Thymus (tissue), 11 donors: ENCODE data around the gene C16orf78. TPM values are rescaled to one million over a fixed set of nuclear protein-coding genes. Genes with fewer than 3 reads are reported as not detected.
A peak's percentile ranks its signal among the peaks of the same experiment; 100 is the strongest.

ENCODE experiments used
- DNase-seq, 9 donors: peaks; one replicate each; pipeline ENCODE4 v3.0.0-alpha.2; 2013; ENCODE audit warnings: low spot score in 9 of 9, low read depth in 6 of 9, missing footprints in 1 of 9
- H3K27ac ChIP-seq, 2 donors: one replicate each; pipeline ENCODE4 v1.5.1; 2013; ENCODE audit warnings: control low read depth in 1 of 2, low read depth in 1 of 2, low read length in 1 of 2, mild to moderate bottlenecking in 1 of 2, moderate library complexity in 1 of 2
- H3K27me3 ChIP-seq, 2 donors: one replicate each; pipeline ENCODE4 v1.5.1; 2013; ENCODE audit warnings: low read length in 1 of 2; ENCODE audit not compliant: control insufficient read depth in 2 of 2, insufficient read depth in 1 of 2
- H3K36me3 ChIP-seq, 2 donors: one replicate each; pipeline ENCODE4 v1.5.1; 2013; ENCODE audit warnings: low read length in 1 of 2, mild to moderate bottlenecking in 1 of 2, moderate library complexity in 1 of 2; ENCODE audit not compliant: control insufficient read depth in 2 of 2, insufficient read depth in 2 of 2
- H3K4me1 ChIP-seq, 2 donors: one replicate each; pipeline ENCODE4 v1.5.1; 2013; ENCODE audit warnings: low read length in 2 of 2; ENCODE audit not compliant: control insufficient read depth in 2 of 2, insufficient read depth in 2 of 2
- H3K4me3 ChIP-seq, 2 donors: one replicate each; pipeline ENCODE4 v1.5.1; 2013; ENCODE audit warnings: low read length in 2 of 2, control low read depth in 1 of 2, mild to moderate bottlenecking in 1 of 2
- H3K9me3 ChIP-seq, 2 donors: one replicate each; pipeline ENCODE4 v1.5.1; 2013; ENCODE audit warnings: low read length in 1 of 2, mild to moderate bottlenecking in 1 of 2; ENCODE audit not compliant: control insufficient read depth in 2 of 2, insufficient read depth in 1 of 2
- WGBS: extraction: QIAGEN DNeasy Blood & Tissue Kit; methylation state at CpG from one replicate; pipeline ENCODE4 v1.1.7; 2013; 5-methylcytosine and 5-hydroxymethylcytosine counted together
- polyA plus RNA-seq: library from polyadenylated mRNA; stranded (reverse); fragments of 200-250 nt; gene quantifications from one replicate; pipeline ENCODE4 v1.2.3, GENCODE V29; 2013
- total RNA-seq: library from RNA; stranded (reverse); fragments of 120-200 nt; gene quantifications from one replicate; pipeline ENCODE4 v1.2.4, GENCODE V29; 2013
- donor health status: healthy.

C16orf78 gene
- total and polyA plus RNA-seq, 2 donors: not detected

GRCh38 chr16:49347476-49347875 lies 26.1 kb upstream of the C16orf78 start:
- 76% methylated on average over 2 of the region's 2 CpGs for WGBS
- Histone ChIP-seq H3K9me3 (no peaks in the 10 kb centered on the region), H3K36me3 (no peaks in the 10 kb centered on the region), H3K27ac (no peak overlapping the region), H3K4me1 (no peaks in the 10 kb centered on the region), H3K27me3 (no peaks in the 10 kb centered on the region), H3K4me3 (no peak overlapping the region)
- no peak for DNase-seq

GRCh38 chr16:49348408-49349176 lies 25.0 kb upstream of the C16orf78 start:
- no peak for DNase-seq
- Histone ChIP-seq H3K9me3 (no peaks in the 10 kb centered on the region), H3K27me3 (no peaks in the 10 kb centered on the region), H3K36me3 (no peaks in the 10 kb centered on the region), H3K4me3 (no peak overlapping the region), H3K4me1 (no peaks in the 10 kb centered on the region), H3K27ac (no peak overlapping the region)
- WGBS: 53% methylated on average over 14 of the region's 14 CpGs

GRCh38 chr16:49349446-49350168 lies 24.0 kb upstream of the C16orf78 start:
- Histone ChIP-seq H3K36me3 (no peaks in the 10 kb centered on the region), H3K4me1 (no peaks in the 10 kb centered on the region), H3K27me3 (no peaks in the 10 kb centered on the region), H3K4me3 (no peak overlapping the region), H3K27ac (no peak overlapping the region), H3K9me3 (no peaks in the 10 kb centered on the region)
- WGBS: 79% methylated on average over 20 of the region's 20 CpGs
- DNase-seq: no peak

- no peaks in the 10 kb centered on the region for H3K9me3 ChIP-seq
- DNase-seq: peak; percentile 3 to 63 (median 27)
- 39% methylated on average over 25 of the region's 25 CpGs for WGBS
- H3K4me1 ChIP-seq: no peaks in the 10 kb centered on the region
- no peak overlapping the region for H3K4me3 ChIP-seq
- no peak overlapping the region for H3K27ac ChIP-seq
- H3K27me3 ChIP-seq: no peaks in the 10 kb centered on the region
- no peaks in the 10 kb centered on the region for H3K36me3 ChIP-seq
Measured at GRCh38 chr16:49350265-49351095, 23.1 kb upstream of the C16orf78 start.

GRCh38 chr16:49351096-49351487 lies 22.5 kb upstream of the C16orf78 start:
- H3K4me1 ChIP-seq: no peaks in the 10 kb centered on the region
- no peak for DNase-seq
- H3K4me3 ChIP-seq: no peak overlapping the region
- no peak overlapping the region for H3K27ac ChIP-seq
- WGBS: 30% methylated on average over 7 of the region's 7 CpGs
- no peaks in the 10 kb centered on the region for H3K36me3 ChIP-seq
- no peaks in the 10 kb centered on the region for H3K27me3 ChIP-seq
- no peaks in the 10 kb centered on the region for H3K9me3 ChIP-seq

- H3K36me3 ChIP-seq: no peaks in the 10 kb centered on the region
- no peaks in the 10 kb centered on the region for H3K9me3 ChIP-seq
- H3K4me3 ChIP-seq: no peak overlapping the region
- H3K4me1 ChIP-seq: no peaks in the 10 kb centered on the region
- peaks cover 0 to 3% of the 10 kb centered on the region in 2 donors for H3K27me3 ChIP-seq
- no peak overlapping the region for H3K27ac ChIP-seq
- no peak for DNase-seq
- WGBS: 65% methylated on average over 4 of the region's 4 CpGs
Measured at GRCh38 chr16:49352892-49353291, 20.7 kb upstream of the C16orf78 start.

- no peak overlapping the region for H3K27ac ChIP-seq
- H3K4me3 ChIP-seq: no peak overlapping the region
- no peaks in the 10 kb centered on the region for H3K9me3 ChIP-seq
- WGBS: 74% methylated on average over 5 of the region's 5 CpGs
- H3K4me1 ChIP-seq: no peaks in the 10 kb centered on the region
- peaks cover 0 to 3% of the 10 kb centered on the region in 2 donors for H3K27me3 ChIP-seq
- H3K36me3 ChIP-seq: no peaks in the 10 kb centered on the region
- no peak for DNase-seq
Measured at GRCh38 chr16:49353680-49354079, 19.9 kb upstream of the C16orf78 start.

GRCh38 chr16:49354101-49354500 lies 19.5 kb upstream of the C16orf78 start:
- WGBS: 93% methylated on average over 6 of the region's 6 CpGs
- H3K27me3 ChIP-seq: peaks cover 0 to 3% of the 10 kb centered on the region in 2 donors
- H3K4me3 ChIP-seq: no peak overlapping the region

GRCh38 chr16:49354991-49355390 lies 18.6 kb upstream of the C16orf78 start:
- WGBS: 85% methylated on average over 6 of the region's 6 CpGs
- no peaks in the 10 kb centered on the region for H3K9me3 ChIP-seq
- no peak overlapping the region for H3K27ac ChIP-seq
- DNase-seq: no peak
- no peaks in the 10 kb centered on the region for H3K36me3 ChIP-seq
- H3K4me1 ChIP-seq: no peaks in the 10 kb centered on the region
- peaks cover 0 to 3% of the 10 kb centered on the region in 2 donors for H3K27me3 ChIP-seq
- no peak overlapping the region for H3K4me3 ChIP-seq

More at GRCh38 chr16:49354101-49354500, 19.5 kb upstream of the C16orf78 start:
- H3K4me1 ChIP-seq: no peaks in the 10 kb centered on the region
- no peak overlapping the region for H3K27ac ChIP-seq
- no peak for DNase-seq
- no peaks in the 10 kb centered on the region for H3K36me3 ChIP-seq
- no peaks in the 10 kb centered on the region for H3K9me3 ChIP-seq
